GM12878 (cell line): Measurements from ENCODE around the gene NEB. TPM values are rescaled to one million over a fixed set of nuclear protein-coding genes. Genes with fewer than 3 reads are reported as not detected.

Experiments used
- ATAC-seq: fragments of 200-7000 bp; cut with Tn5 transposase; 3 replicates; pipeline ENCODE4 v1.9.1; 2020; ENCODE audit warnings: mild to moderate bottlenecking, moderate library complexity
- BruUV-seq: library from RNA; stranded (reverse); fragments of 400-500 nt; replicated peaks from 2 replicates; lab custom pipeline; 2021; lab: Mats Ljungman, UMichigan
- CTCF ChIA-PET: fragments of 300-600 bp; sonication (Branson Sonifier 250); formaldehyde crosslinking; extraction: SDS; loops from one replicate; lab custom pipeline; 2021; ENCODE audit warnings: inconsistent platforms; lab: Yijun Ruan, JAX
- POLR2A ChIA-PET: fragments of 350-600 bp; formaldehyde crosslinking; extraction: SDS; loops from one replicate; lab custom pipeline; 2021; ENCODE audit warnings: inconsistent platforms; lab: Charles Lee
- RAD21 ChIA-PET: fragments of 300-600 bp; sonication (Branson Sonifier 250); formaldehyde crosslinking; loops from one replicate; lab custom pipeline; 2023; ENCODE audit warnings: antibody characterized with exemption; ENCODE audit not compliant: unreplicated experiment; lab: Charles Lee
- SMC1A ChIA-PET: fragments of 300-600 bp; sonication (Branson Sonifier 250); formaldehyde crosslinking; loops from one replicate; lab custom pipeline; 2023; ENCODE audit not compliant: unreplicated experiment, uncharacterized antibody; lab: Charles Lee
- DNase-seq: peaks from one replicate; pipeline ENCODE4 v3.0.0-alpha.2; 2011; ENCODE audit warnings: low read depth, low spot score
- FAIRE-seq: peaks from 3 replicates; lab custom pipeline; 2011; peaks lifted over from hg19 to GRCh38; lab: Jason Lieb, UNC
- H2AFZ ChIP-seq: 2 replicates; pipeline ENCODE4 v1.6.0; 2011; ENCODE audit warnings: low read depth, low read length, control low read depth; ENCODE audit not compliant: control insufficient read depth
- H3K27ac ChIP-seq: 2 replicates; pipeline ENCODE4 v1.5.1; 2011; ENCODE audit warnings: control low read depth; ENCODE audit not compliant: control insufficient read depth, insufficient read depth
- H3K27me3 ChIP-seq, 2 experiments: replicated peaks in 1 of 2; 2 replicates each; pipeline versions ENCODE4 v1.6.0 to v1.6.1; 2011; ENCODE audit warnings: low read length in 1 of 2; ENCODE audit not compliant: control insufficient read depth in 2 of 2, insufficient read depth in 2 of 2
- H3K36me3 ChIP-seq, 2 experiments: 2 replicates each; pipeline ENCODE4 v1.5.1; 2011; ENCODE audit warnings: low read length in 1 of 2; ENCODE audit not compliant: control insufficient read depth in 2 of 2, insufficient read depth in 2 of 2
- H3K4me1 ChIP-seq: 2 replicates; pipeline ENCODE4 v1.6.1; 2011; ENCODE audit warnings: mild to moderate bottlenecking, low read length, moderate library complexity, mixed read lengths; ENCODE audit not compliant: control insufficient read depth, insufficient read depth
- H3K4me2 ChIP-seq: 2 replicates; pipeline ENCODE4 v1.6.0; 2011; ENCODE audit warnings: control low read depth; ENCODE audit not compliant: control insufficient read depth, insufficient read depth
- H3K4me3 ChIP-seq: fragments of 200-600 bp; sonication (generic); 2 replicates; pipeline ENCODE4 v1.5.1; 2016
- H3K79me2 ChIP-seq: 2 replicates; pipeline ENCODE4 v1.6.0; 2011; ENCODE audit warnings: low read length; ENCODE audit not compliant: control insufficient read depth, insufficient read depth
- H3K9ac ChIP-seq: 2 replicates; pipeline ENCODE4 v1.8.0; 2011; ENCODE audit warnings: low read length, control low read depth, mixed read lengths; ENCODE audit not compliant: control insufficient read depth, insufficient read depth
- H3K9me3 ChIP-seq: replicated peaks from 3 replicates; pipeline ENCODE4 v1.5.1; 2011; ENCODE audit warnings: mild to moderate bottlenecking, low read length; ENCODE audit not compliant: control insufficient read depth, insufficient read depth
- H4K20me1 ChIP-seq: 2 replicates; pipeline ENCODE4 v1.6.0; 2011; ENCODE audit not compliant: control insufficient read depth, insufficient read depth
- BRCA1 ChIP-seq: IDR thresholded peaks from 2 replicates; pipeline ENCODE4 v1.6.1; 2011; ENCODE audit warnings: low read depth, low read length, improper control_type of control experiment
- CBX5 ChIP-seq: sonication (generic); IDR thresholded peaks from 2 replicates; pipeline ENCODE4 v1.6.1; 2016; ENCODE audit warnings: low read depth, moderate library complexity, mild to moderate bottlenecking, inconsistent platforms
- CHD4 ChIP-seq: fragments of 200-600 bp; sonication (generic); IDR thresholded peaks from 2 replicates; pipeline ENCODE4 v1.6.1; 2016; ENCODE audit warnings: mild to moderate bottlenecking
- ESRRA ChIP-seq: IDR thresholded peaks from 2 replicates; pipeline ENCODE4 v1.6.1; 2012; ENCODE audit warnings: mild to moderate bottlenecking, low read length, improper control_type of control experiment
- FOS ChIP-seq: IDR thresholded peaks from 3 replicates; pipeline ENCODE4 v1.6.1; 2011; ENCODE audit warnings: borderline replicate concordance; ENCODE audit not compliant: insufficient read length; ENCODE audit errors: extremely low read depth
- NFIC ChIP-seq: IDR thresholded peaks from 2 replicates; pipeline ENCODE4 v1.6.1; 2012; ENCODE audit warnings: low read depth, mild to moderate bottlenecking, inconsistent platforms, low read length, moderate library complexity
- RAD51 ChIP-seq: fragments of 450-650 bp; IDR thresholded peaks from 2 replicates; pipeline ENCODE4 v1.6.1; 2016; ENCODE audit warnings: moderate library complexity, mild to moderate bottlenecking, inconsistent platforms
- RUNX3 ChIP-seq: IDR thresholded peaks from 2 replicates; pipeline ENCODE4 v1.6.1; 2012; ENCODE audit warnings: low read length, inconsistent platforms
- SMC3 ChIP-seq: IDR thresholded peaks from 2 replicates; pipeline ENCODE4 v1.6.1; 2011; ENCODE audit warnings: low read length, improper control_type of control experiment, borderline replicate concordance
- SP1 ChIP-seq: IDR thresholded peaks from one replicate; pipeline ENCODE4 v1.6.1; 2011; ENCODE audit warnings: low read depth, low read length
- WGBS: methylation state at CpG from one replicate; pipeline ENCODE4 v1.1.6; 2016; ENCODE audit warnings: low lambda C conversion rate; ENCODE audit not compliant: insufficient replicate concordance, insufficient coverage; ENCODE audit errors: missing lambda C conversion rate; 5-methylcytosine and 5-hydroxymethylcytosine counted together
- in situ Hi-C: fragments of 300-500 bp; cut with MboI; formaldehyde crosslinking; loops from 9 replicates; pipeline ENCODE4 v1.14.3; 2018; ENCODE audit warnings: mixed read lengths
- intact Hi-C: fragments of 100-400 bp; cut with micrococcal nuclease; formaldehyde crosslinking; loops from one replicate; pipeline ENCODE4 v1.14.2; 2022; ENCODE audit not compliant: unreplicated experiment
- polyA plus RNA-seq, 11 experiments: library from polyadenylated mRNA; depleted of rRNA in 4 of 11; unstranded in 6 of 11; stranded (reverse) in 5 of 11; fragments of >200 nt; fragmentation: Nextera tagmentation in 4 of 11; fragmentation: Illumina TruSeq in 1 of 11; extraction: Ambion mirVana in 4 of 11; extraction: Trizol in 1 of 11; gene quantifications; 1 replicate in 1 of 11; 2 replicates in 10 of 11; pipeline versions ENCODE4 v1.2.1 to v1.2.3, GENCODE V29; 2011 to 2016; ENCODE audit warnings: inconsistent platforms in 2 of 11, missing spikeins in 2 of 11, low read depth in 1 of 11
- total RNA-seq, 4 experiments: library from RNA; depleted of rRNA in 3 of 4; stranded (reverse); fragments of >200 nt in 3 of 4; fragmentation: Illumina TruSeq in 1 of 4; extraction: Trizol in 1 of 4; gene quantifications; 2 replicates each; pipeline versions ENCODE4 v1.2.1 to v1.2.3, GENCODE V29; 2013 to 2021
- TF ChIP-seq, protein P1 (sequence below): IDR thresholded peaks from 2 replicates; pipeline ENCODE4 v1.6.1; 2012; ENCODE audit warnings: low read depth, low read length, improper control_type of control experiment
- TF ChIP-seq, protein P2 (sequence below): fragments of 450-650 bp; IDR thresholded peaks from 2 replicates; pipeline ENCODE4 v1.6.1; 2017; ENCODE audit warnings: mild to moderate bottlenecking, low read depth, inconsistent platforms; ENCODE audit not compliant: poor library complexity, severe bottlenecking

The NEB gene
- total and polyA plus RNA-seq, 10 of the 15 experiments (the other 5 are each of a cell fraction or from before 2014, with no cell fraction given), result 0.04 to 0.77 (median 0.12) TPM

DNA sequence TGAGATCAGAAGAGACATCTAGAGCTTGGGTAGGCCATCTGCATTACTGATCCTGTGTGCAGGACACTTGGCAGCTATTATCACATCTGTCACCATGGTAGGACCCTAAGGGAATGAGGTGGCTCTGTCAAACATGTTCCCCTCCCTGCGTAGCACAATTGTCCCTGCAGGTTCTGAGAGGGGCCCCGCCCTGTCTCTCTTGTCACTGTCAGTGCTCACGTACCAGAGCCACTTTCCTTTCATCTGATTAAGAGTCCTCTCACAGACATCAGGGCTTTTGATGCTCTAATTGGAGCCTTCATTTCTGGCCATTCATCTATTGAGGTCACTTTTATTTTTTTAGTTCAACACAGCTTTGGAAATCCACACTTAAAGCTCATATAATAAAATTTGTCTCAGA lies 38.5 kb downstream of the NEB start:
- Histone ChIP-seq H3K36me3 (no peaks in the 10 kb centered on the region), H2AFZ (no peak overlapping the region), H3K9ac (no peak overlapping the region), H3K4me2 (no peak overlapping the region), H4K20me1 (no peaks in the 10 kb centered on the region), H3K27me3 (no peaks in the 10 kb centered on the region; a peak in 1 of 4 replicates), H3K9me3 (no peaks in the 10 kb centered on the region), H3K79me2 (no peaks in the 10 kb centered on the region), H3K4me1 (no peaks in the 10 kb centered on the region), H3K27ac (no peak overlapping the region), H3K4me3 (no peak overlapping the region)
- 12% methylated on average over 3 of the region's 3 CpGs for WGBS
- in situ Hi-C loops (no loop called here), intact Hi-C loops (no loop called here)
- FAIRE-seq (no peak), DNase-seq (no peak), ATAC-seq (no peak)
- ChIA-PET SMC1A (interaction anchor here (0.6 kb wide), 1 partner anchor 13 kb away, joined by 3 read pairs; no protein-coding TSS in a partner anchor), RAD21 (interaction anchor here (0.6 kb wide), 1 partner anchor 126 kb away, joined by 3 read pairs; no protein-coding TSS in a partner anchor), POLR2A (no interaction called here), CTCF (no interaction called here)
- no TSS peak for BruUV-seq
- TF ChIP-seq NFIC (no peak), RAD51 (no peak), CBX5 (no peak), CHD4 (no peak), FOS (no peak), BRCA1 (no peak), SMC3 (no peak), RUNX3 (no peak), ESRRA (no peak), SP1 (no peak)
- TF ChIP-seq, protein P1, sequence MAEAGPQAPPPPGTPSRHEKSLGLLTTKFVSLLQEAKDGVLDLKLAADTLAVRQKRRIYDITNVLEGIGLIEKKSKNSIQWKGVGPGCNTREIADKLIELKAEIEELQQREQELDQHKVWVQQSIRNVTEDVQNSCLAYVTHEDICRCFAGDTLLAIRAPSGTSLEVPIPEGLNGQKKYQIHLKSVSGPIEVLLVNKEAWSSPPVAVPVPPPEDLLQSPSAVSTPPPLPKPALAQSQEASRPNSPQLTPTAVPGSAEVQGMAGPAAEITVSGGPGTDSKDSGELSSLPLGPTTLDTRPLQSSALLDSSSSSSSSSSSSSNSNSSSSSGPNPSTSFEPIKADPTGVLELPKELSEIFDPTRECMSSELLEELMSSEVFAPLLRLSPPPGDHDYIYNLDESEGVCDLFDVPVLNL, result no peak
- TF ChIP-seq, protein P2, sequence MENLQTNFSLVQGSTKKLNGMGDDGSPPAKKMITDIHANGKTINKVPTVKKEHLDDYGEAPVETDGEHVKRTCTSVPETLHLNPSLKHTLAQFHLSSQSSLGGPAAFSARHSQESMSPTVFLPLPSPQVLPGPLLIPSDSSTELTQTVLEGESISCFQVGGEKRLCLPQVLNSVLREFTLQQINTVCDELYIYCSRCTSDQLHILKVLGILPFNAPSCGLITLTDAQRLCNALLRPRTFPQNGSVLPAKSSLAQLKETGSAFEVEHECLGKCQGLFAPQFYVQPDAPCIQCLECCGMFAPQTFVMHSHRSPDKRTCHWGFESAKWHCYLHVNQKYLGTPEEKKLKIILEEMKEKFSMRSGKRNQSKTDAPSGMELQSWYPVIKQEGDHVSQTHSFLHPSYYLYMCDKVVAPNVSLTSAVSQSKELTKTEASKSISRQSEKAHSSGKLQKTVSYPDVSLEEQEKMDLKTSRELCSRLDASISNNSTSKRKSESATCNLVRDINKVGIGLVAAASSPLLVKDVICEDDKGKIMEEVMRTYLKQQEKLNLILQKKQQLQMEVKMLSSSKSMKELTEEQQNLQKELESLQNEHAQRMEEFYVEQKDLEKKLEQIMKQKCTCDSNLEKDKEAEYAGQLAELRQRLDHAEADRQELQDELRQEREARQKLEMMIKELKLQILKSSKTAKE, result no peak
